CD4-positive, alpha-beta T cell treated with Interleukin-6 at 100 ng/mL for 8 hours (primary cell): ENCODE results near the gene FAM111A.

Source experiments
- DNase-seq: peaks from one replicate; pipeline ENCODE4 v3.0.0-alpha.2; 2020; ENCODE audit warnings: mixed read lengths, low spot score

Gene FAM111A

DNA sequence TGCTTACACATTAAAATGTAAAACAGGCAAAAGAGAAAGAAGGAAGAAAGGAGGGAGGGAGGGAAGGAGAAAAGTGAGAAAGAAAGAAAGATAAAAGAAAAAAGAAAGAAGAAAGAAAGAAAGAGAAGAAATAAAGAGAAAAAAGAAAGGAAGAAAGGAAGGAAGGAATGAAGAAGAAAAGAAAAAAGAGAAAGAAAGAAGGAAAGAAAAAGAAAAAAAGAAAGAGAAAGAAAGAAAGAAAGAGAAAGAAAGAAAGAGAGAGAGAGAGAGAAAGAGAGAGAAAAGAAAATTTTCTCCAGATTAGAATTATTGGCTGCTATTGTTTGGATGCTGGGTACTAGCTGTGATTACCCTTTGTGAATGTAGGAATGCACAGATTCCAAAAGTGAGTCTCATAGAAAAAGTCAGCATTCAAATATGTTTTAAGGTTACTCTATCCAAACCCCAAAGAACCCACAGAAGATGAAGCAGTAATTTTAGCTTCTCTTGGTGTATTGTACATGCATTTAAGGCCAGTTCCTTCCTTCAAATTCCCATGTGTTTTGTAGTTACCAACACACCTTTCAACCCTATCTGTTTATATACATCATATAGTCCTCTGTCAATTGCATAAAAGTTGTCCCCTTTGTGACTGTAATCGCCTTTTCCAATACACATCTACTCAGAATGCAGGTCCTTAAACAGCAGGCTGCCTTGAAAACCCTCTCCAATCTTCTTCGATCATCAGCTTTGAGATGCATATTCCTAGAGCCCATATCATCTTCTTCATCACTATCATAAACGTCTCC, 789 bp upstream of the FAM111A start:
- no peak for DNase-seq

DNA sequence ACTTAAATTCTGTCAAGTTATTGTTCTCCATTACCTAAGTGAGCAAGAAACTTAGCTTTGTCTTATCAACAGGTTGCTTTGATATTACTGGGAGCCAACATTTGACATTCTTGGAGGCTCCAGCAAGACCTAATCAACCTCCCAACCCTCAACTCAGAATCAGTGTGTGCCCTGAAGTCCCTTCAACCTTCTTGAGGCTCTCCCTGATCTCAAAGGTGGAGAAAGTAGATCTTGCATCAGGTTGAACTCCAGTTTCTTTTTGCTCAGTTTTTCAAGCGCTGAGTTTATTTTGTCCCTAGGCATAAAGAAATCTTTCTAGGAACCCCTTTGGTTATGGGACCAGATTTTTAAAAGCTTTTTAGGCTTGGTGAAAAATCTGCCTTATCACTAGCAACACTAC, 1.4 kb downstream of the FAM111A start:
- DNase-seq: no peak

DNA sequence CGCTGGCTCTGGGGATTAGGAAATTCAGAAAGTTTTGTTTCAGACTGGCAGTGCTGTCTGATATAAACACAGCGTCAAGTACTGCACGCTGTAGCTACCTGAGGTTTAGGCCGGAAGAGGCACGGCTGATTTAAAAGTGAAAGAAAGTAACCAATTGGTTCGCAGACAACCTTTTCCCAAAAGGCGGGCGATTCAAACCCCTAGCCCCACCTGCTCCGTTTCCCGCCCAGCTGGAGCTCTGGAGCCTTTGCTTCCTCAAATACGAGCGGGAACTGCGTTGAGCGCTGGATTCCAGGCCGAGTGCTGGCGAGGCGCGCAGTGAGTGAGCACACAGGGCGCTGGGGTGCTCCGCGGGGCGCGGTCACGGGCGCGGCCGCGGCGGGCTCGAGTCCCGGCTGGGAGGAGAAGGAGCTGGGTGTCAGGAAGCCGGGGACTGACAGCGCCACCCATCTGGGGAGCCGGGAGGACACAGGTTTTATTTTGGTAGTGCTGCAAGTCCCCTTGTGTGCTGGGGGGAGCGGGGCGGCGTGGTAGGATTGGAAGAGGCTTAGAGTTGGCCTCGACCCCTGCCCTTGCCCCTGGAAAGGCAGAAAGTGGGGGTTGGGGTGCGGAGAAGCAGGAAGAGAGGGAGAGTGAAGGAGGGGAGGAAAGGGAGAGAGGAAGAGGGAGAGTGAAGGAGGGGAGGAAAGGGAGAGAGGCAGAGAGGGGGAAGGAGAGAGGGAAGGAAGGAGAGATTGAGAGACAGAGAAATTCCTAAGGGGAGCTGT, 2.1 kb downstream of the FAM111A start:
- peak; percentile 79 for DNase-seq

DNA sequence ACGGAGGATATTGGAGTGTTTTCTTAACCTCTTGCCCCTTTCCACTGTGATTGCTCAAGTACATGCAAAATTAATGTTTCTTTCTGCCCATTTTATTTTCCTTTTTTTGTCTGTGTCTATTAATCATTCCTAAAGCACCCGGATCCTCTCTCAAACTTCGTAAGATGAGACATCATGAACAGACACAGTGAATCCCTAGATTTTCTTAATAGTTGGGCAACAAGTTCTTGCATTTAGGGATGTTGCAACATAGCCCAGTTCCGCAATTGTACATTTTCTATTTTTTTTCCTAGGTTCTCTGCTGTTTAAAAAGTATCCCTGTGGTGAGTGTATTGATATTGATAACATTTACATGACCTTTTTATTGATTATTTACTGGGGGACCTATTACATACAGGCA, 2.9 kb downstream of the FAM111A start:
- DNase-seq: no peak

DNA sequence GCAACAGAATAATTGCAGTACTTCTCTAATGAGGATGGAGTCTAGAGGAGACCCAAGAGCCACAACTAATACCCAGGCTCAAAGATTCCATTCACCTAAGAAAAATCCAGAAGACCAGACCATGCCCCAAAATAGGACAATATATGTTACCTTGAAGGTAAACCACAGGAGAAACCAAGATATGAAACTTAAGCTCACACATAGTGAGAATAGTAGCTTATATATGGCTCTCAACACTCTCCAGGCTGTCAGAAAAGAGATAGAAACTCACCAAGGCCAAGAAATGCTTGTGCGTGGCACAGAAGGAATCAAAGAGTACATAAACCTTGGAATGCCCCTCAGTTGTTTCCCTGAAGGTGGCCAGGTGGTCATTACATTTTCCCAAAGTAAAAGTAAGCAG, 9.1 kb downstream of the FAM111A start:
- no peak for DNase-seq

DNA sequence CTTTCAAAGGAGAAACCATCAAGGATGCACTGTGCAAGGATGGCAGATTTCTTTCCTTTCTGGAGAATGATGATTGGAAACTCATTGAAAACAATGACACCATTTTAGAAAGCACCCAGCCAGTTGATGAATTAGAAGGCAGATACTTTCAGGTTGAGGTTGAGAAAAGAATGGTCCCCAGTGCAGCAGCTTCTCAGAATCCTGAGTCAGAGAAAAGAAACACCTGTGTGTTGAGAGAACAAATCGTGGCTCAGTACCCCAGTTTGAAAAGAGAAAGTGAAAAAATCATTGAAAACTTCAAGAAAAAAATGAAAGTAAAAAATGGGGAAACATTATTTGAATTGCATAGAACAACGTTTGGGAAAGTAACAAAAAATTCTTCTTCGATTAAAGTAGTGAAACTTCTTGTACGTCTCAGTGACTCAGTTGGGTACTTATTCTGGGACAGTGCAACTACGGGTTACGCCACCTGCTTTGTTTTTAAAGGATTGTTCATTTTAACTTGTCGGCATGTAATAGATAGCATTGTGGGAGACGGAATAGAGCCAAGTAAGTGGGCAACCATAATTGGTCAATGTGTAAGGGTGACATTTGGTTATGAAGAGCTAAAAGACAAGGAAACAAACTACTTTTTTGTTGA, 9.8 kb downstream of the FAM111A start:
- DNase-seq: no peak

DNA sequence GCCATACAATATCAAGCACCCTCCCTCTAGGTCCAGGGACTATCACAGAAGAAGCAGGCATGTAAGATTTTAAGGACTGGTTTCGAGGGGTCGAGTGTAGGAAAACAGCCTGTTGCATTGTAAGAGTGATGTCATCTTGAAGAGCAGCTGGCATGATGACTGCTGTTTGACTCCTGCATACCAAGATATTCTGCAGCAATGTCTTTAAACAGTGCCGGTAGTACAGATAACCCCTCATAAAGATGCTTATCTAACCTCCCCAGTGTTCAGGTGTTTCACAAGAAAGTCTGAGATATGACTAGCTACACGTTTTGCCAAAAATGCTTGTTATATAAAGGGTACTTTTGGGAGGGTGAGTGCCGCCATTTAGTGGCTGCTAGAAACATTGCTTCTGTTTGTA, 12.0 kb downstream of the FAM111A start:
- no peak for DNase-seq

DNA sequence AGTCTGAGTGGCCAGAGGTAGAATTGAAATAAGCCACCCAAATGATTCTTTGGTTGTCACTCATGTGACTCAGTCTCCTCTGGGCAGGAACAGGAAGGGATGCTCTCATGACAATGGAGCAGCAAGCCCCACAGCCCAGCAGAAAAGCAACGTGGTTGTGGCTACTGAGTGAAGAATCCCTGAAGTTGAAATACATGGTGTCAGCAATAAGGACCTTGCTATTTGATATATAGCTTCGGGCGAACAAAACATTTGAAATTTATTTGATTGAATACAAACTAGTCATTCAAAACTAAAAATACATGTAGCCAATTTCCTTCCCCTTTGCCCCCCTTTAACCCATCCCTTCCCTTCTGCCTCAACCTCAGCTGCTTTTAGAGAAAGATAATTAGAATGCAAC, 14.8 kb downstream of the FAM111A start:
- DNase-seq: no peak

DNA sequence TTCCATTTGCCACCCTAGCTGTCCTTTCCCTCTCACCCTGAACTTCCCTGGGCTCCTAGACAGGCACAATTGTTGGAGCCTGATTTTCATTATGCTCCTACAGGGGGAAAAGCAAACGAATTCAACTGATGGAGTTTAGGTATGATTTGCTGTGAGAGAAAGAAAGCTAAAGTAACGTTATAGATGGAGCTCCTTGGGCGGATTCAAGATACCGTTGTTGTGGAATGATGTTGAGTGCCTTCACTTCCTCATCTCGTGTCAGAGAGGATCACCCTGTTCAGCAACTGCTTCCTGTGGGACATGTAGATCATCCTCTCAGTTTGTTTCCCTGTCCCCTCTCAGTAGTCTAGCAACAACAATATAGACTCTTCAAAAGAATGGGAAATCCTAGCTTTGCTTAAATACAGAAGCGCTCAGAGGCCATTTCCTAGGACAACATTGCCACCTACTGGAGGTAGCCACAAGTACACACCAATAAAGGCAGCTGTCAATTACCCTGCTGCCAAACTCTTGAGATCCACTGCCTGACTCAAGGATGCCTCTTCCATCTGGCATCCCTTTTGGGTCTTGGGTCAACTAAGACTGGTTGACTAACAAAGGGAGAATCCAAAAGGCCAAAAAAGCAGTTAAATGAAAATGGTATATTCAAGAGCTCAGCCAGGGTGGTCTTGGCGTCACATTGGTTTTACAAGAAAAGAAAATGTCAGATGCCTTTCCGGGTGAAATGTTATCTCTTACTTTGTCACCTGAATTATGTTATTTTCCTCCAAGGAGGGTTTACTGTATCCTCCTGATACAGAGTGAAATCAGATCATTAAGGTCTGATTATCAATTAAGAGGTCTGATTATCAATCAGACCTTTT, 15.8 kb downstream of the FAM111A start:
- peak; percentile 73 for DNase-seq

DNA sequence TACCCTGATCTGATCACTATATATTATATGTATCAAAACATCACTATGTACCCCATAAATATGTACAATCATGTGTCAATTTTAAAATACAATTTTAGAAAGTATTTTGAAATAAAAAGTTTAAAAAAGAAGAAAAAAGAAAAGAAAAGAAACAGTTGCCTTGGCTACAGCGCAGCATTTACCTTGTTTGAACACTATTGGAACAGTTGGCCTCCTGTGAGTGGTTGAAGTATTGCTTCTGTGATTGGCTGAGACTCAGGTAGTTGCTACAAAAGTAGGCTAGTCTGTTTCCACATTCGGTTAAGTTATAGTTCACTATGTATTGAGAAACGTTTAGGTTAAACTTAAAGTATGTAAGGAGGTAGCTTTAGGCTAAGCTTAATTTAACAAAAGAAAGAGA, 21.4 kb downstream of the FAM111A start:
- DNase-seq: no peak

DNA sequence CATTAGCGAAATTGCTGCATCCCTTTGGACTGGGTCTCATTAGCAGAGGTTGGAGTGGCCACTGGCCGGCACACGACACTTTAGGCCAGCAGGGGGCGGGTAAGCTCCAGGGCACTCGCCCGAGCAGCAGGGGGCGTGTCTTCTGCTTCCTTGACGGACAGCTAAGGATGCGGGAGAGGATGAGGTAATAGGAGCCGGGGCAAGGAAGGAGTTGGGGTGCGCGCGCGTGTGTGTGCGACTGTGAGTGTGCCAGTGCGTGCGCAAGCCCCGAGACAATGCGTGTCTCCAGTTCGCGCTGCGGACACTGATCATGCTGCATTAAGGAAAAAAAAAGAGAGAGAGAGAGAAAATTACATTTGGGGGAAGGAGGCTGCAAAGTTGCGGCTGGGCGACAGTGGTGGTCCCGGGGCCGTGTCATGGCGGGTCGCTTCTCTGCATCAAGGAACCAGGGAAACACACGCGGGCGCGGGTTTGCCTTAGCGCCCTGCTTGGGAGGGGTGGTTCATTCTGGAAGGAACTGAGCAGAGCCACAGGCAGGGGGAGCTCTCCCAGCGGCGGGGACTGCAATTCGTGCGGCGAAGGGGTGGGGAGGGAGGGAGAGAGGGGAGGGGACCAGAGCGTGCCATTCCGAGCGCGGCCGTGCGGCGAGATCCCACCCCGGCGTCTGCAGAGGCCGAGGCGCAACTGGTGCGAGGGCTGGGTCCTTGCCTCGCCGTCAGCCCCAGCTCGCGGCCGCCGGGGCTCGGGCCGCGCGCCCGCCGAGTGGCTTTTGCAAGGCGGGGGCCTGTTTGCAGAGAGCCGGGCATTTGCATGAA, 29.1 kb downstream of the FAM111A start, which contains the start of gene DTX4:
TSS of gene DTX4 (plus strand) at position 625 of the 815 bp plus-strand sequence. CDS start 464 bp downstream, outside the sequence.
- DNase-seq: peak; percentile 87

DNA sequence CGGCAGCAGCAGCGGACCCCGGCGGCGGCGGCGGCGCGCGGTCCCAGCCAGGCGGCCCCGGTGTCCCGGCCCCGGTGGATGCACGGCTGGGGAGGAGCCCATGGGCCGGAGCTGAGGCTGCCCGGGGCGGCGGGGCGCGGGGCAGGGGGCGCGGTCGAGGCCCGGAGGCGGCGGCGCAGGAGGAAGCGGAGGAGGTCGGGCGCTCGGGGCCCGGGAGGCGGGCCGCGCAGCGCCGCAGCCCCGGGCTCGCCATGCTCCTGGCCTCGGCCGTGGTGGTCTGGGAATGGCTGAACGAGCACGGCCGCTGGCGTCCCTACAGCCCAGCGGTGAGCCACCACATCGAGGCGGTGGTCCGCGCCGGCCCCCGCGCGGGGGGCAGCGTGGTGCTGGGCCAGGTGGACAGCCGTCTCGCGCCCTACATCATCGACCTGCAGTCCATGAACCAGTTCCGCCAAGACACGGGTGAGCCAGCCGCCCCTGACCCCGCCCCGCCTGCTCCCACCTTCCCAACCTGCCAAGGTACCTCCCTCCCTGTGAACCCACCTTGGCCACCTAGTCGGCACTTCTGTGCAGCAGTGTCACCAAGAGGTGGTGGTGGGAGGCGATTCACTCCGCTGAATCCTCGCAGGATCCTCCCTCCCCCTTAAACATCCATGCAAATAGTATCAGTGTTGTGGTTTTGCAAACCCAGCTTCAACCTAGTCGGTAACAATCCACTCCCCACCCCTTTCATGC, 29.9 kb downstream of the FAM111A start:
- peak; percentile 16 for DNase-seq

DNA sequence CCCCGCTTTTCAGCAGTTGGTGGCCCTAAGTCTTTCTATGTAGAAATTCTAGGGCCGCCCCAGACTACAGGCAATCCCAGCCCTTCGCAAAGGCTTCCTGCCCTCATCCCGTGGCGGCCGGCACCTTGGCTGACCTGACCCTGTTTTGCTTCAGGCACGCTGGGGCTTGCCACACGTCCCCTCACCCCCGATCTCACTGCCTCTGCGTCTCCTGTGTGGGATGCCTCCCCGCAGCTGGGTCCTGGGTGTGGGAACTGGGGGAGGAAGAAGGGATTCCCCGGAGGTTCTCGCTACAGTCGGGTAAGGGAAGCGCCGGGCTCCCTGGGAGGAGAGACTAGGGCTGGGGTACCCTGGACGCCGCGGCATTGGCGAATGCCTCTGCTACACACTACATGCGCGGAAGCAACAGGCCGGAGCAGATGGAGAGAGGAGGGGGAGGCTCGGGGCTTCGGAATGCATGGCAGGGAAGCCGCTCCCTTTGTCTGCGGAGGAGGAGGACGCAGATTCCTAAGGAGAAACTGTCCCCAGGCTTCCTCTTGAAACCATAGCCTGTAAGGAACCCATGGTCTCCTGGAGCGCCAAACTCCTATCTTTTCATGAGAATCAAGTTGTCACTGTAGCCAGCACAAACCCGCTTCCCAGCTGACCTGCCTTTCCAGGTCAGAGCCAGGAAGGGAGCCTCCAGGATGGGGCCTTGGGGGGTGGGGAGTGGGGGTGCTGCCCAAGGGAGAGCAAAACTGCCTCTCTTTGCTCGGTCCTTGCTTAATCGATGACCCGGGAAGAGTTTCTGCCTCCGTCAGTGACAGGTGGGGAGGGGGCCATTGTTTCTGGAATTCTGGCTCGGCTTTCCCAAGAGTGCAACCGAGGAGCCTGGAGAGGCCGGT, 30.7 kb downstream of the FAM111A start:
- DNase-seq: peak; percentile 4

DNA sequence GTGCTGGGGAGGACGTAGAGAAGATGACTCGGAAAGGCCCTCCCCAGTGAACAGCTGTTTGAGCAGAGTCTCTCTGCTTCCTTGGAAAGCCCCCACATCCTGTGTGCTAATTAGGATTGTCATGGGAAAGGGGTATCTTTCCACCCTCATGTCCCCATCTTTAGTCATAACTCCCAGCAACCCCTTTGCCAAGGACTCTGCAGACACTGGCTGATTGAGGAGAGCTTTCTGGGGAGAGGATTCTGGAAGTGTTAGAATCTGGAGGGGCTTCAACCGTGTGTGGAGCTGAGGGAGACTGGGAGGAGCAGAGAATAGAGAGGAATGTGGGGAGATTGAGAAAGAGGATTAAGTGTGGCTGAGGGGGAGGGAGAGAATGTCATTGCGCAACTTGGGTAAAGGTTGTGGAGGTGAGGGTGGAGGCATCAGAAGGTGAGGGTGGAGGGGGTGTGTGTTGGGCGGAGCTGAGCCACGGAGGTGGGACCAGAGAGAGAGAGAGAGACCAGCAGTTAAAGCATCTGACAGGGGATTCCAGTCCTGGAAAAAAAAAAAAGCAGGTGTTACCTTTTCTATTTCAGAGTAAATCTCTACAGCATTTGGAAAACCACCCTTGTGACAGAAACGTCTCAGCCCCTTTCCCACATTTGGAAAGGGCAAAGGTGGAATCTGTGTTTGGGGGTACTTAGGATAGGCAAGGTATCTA, 31.5 kb downstream of the FAM111A start:
- no peak for DNase-seq

DNA sequence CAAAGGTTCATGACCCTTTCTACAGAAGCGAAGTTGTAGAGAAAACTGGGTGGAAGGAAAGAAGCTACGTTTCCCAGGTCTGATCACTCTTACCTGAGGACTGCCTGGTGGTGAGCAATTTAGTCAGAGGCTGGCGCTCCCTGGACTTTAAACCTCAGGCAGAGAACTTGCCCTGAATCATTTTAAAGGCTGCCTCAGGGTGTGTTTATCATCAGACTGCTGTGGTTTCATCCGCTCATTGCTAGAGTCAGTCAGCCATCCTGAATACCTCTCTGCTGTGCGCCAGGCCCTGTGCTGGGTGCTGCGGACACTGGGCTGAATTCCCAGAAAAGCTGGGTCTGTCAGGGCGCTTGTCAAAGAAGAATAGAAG, 32.0 kb downstream of the FAM111A start:
- DNase-seq: no peak

DNA sequence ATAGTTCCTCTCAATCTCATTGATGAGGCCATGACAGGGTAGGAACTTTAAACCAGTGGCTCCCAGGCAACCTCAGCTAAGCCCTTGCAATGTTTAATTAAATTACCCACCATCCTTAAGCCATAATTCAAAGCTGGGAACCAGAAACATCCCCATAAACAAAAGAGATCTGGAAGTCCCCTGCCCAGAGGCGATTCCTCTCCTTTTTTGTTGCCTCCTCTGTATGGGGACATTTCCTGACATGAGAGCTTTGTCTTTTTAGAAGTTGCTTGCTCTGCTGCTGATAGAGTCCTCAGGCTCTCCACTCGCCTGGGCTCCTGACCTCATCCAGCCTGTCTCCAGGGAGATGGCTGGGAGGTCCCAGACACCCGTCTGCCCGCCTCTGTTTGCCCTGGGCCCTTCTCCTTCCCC, 32.4 kb downstream of the FAM111A start:
- DNase-seq: no peak

DNA sequence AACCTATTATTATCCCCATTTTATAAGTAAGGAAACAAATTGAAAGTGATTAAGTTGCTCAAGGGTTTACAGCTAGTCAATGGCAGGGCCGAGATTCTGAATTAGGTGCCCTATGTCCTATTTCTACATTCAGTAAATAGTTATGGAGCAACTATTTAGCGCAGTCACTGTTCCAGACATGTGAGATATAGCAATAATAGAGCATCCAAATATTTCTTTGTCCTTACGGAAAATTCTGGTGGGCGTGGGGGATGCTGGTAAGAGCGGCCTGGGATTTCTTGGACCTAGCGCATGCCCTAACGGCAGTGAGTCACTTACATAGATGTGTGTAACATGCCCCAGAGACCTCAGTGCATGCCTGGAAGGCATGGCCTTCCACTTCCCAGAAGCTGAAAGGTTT, 33.7 kb downstream of the FAM111A start:
- DNase-seq: no peak

DNA sequence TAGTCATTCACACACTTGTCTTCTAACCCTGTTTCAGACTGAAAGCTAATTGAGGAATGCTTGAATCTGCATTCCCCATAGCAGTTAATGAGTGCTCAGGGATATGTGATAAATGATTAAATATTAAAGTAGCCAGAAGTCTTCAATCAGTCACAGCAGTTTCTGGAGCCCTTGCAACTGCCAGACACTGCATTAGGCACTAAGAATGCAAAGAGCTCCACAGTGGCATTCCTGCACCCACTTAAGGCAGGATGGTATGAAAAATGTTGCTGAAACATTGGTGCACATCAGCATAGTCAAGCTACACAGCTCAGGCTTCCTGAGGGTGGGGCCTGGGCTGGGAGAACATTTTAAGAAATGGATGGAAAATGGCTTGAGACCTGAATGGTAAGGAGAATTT, 35.7 kb downstream of the FAM111A start:
- DNase-seq: no peak

DNA sequence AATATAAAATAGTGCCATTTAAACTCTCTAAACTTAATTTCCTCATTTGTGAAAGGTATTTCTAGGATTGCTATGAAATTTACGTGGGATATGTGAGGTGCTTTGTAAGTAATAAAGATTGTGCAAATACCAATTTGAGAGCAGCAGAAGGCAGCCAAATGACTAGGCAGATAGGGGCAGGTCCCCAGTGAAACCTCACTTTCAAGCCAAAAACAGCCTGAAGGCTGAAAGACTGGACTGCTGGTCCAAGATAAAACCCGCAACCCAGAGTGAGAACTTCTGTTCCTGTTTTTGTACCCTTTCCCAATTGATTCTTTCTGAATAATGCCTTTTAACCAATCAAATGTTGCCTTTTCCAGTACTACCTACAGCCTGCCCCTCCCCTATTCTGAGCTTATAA, 36.5 kb downstream of the FAM111A start:
- no peak for DNase-seq
